Vagina (tissue), 2 donors: Measurements from ENCODE around the gene RHOH. TPM values are rescaled to one million over a fixed set of nuclear protein-coding genes. Genes with fewer than 3 reads are reported as not detected.

Experiments
- DNase-seq, 2 donors: peaks; one replicate each; pipeline ENCODE4 v3.0.0-alpha.2; 2017; ENCODE audit errors: extremely low spot score in 2 of 2
- H3K27ac ChIP-seq: fragments of 200-600 bp; sonication (generic); one replicate; pipeline ENCODE4 v1.5.1; 2019
- H3K27me3 ChIP-seq: fragments of 200-600 bp; sonication (generic); one replicate; pipeline ENCODE4 v1.5.1; 2019
- H3K36me3 ChIP-seq, 2 donors: fragments of 200-600 bp; sonication (generic); one replicate each; pipeline ENCODE4 v1.5.1; 2017 to 2019
- H3K4me1 ChIP-seq: fragments of 200-600 bp; sonication (generic); one replicate; pipeline ENCODE4 v1.5.1; 2019
- H3K4me3 ChIP-seq, 2 donors: fragments of 200-600 bp; sonication (generic); 1 replicate in 1 of 2; 2 replicates in 1 of 2; pipeline ENCODE4 v1.5.1; 2016 to 2019
- H3K9me3 ChIP-seq: fragments of 200-600 bp; sonication (generic); one replicate; pipeline ENCODE4 v1.5.1; 2019
- CTCF ChIP-seq, 3 experiments: fragments of 450-650 bp in 2 of 3; fragments of 200-600 bp in 1 of 3; sonication (generic) in 1 of 3; IDR thresholded peaks; one replicate each; pipeline ENCODE4 v1.5.1; 2017 to 2019; ENCODE audit warnings: antibody characterized with exemption in 3 of 3, mild to moderate bottlenecking in 2 of 3, moderate library complexity in 2 of 3
- POLR2A ChIP-seq, 2 donors: fragments of 450-650 bp; IDR thresholded peaks; one replicate each; pipeline ENCODE4 v1.6.1; 2017; ENCODE audit warnings: antibody characterized with exemption in 2 of 2, mild to moderate bottlenecking in 2 of 2, moderate library complexity in 2 of 2
- POLR2AphosphoS5 ChIP-seq, 2 donors: sonication (generic); formaldehyde crosslinking; IDR thresholded peaks; one replicate each; pipeline ENCODE4 v1.9.0; 2017; ENCODE audit warnings: antibody characterized with exemption in 2 of 2, mild to moderate bottlenecking in 2 of 2, low read depth in 1 of 2; ENCODE audit not compliant: insufficient read depth in 1 of 2
- intact Hi-C: fragments of 100-400 bp; cut with DNase I; formaldehyde crosslinking; loops from one replicate; pipeline ENCODE4 v1.15.1; 2023
- total RNA-seq: library from RNA; depleted of rRNA; stranded (reverse); fragments of >200 nt; gene quantifications from one replicate; pipeline ENCODE4 v1.2.3, GENCODE V29; 2016

The RHOH gene
- total RNA-seq, 1 donor from 2014 or later = 2.9 TPM

GRCh38 chr4:40180356-40180755, 16.5 kb upstream of the RHOH start:
- intact Hi-C loops = no loop called here
- no peak overlapping the region for H3K27ac ChIP-seq
- no peaks in the 10 kb centered on the region for H3K4me1 ChIP-seq
- TF ChIP-seq CTCF (IDR thresholded peaks at IDR 0.05) = no peak
- peak in 1 of 2 donors; percentile 44 for TF ChIP-seq POLR2AphosphoS5 (IDR thresholded peaks at IDR 0.05; ENCODE audit: insufficient read depth in 1 of 2, low read depth in 1 of 2)
- no peak for TF ChIP-seq POLR2A (IDR thresholded peaks at IDR 0.05)
- DNase-seq = no peak
- no peaks in the 10 kb centered on the region for H3K36me3 ChIP-seq
- H3K4me3 ChIP-seq = no peak overlapping the region
- H3K27me3 ChIP-seq = no peaks in the 10 kb centered on the region
- H3K9me3 ChIP-seq = no peaks in the 10 kb centered on the region

- intact Hi-C loops = no loop called here
- DNase-seq = no peak
- Histone ChIP-seq H3K27ac (no peak overlapping the region), H3K36me3 (no peaks in the 10 kb centered on the region), H3K9me3 (no peaks in the 10 kb centered on the region), H3K4me3 (no peak overlapping the region), H3K27me3 (no peaks in the 10 kb centered on the region), H3K4me1 (no peaks in the 10 kb centered on the region)
- TF ChIP-seq CTCF (IDR thresholded peaks at IDR 0.05) (no peak), POLR2A (IDR thresholded peaks at IDR 0.05) (no peak), POLR2AphosphoS5 (IDR thresholded peaks at IDR 0.05; ENCODE audit: insufficient read depth in 1 of 2, low read depth in 1 of 2) (no peak)
Observed at GRCh38 chr4:40182001-40182400, 14.8 kb upstream of the RHOH start.

GRCh38 chr4:40182954-40183353, 13.9 kb upstream of the RHOH start:
- no peak for TF ChIP-seq CTCF (IDR thresholded peaks at IDR 0.05)
- TF ChIP-seq POLR2A (IDR thresholded peaks at IDR 0.05) = no peak
- TF ChIP-seq POLR2AphosphoS5 (IDR thresholded peaks at IDR 0.05; ENCODE audit: insufficient read depth in 1 of 2, low read depth in 1 of 2) = no peak
- no peak for DNase-seq
- Histone ChIP-seq H3K9me3 (no peaks in the 10 kb centered on the region), H3K27me3 (no peaks in the 10 kb centered on the region), H3K4me1 (no peaks in the 10 kb centered on the region), H3K4me3 (no peak overlapping the region), H3K27ac (no peak overlapping the region), H3K36me3 (no peaks in the 10 kb centered on the region)
- intact Hi-C loops = no loop called here

GRCh38 chr4:40183615-40184411, 13.0 kb upstream of the RHOH start:
- TF ChIP-seq CTCF (IDR thresholded peaks at IDR 0.05) (no peak), POLR2AphosphoS5 (IDR thresholded peaks at IDR 0.05; ENCODE audit: insufficient read depth in 1 of 2, low read depth in 1 of 2) (no peak), POLR2A (IDR thresholded peaks at IDR 0.05) (no peak)
- Histone ChIP-seq H3K9me3 (no peaks in the 10 kb centered on the region), H3K4me3 (no peak overlapping the region), H3K27me3 (no peaks in the 10 kb centered on the region), H3K36me3 (no peaks in the 10 kb centered on the region), H3K4me1 (no peaks in the 10 kb centered on the region), H3K27ac (no peak overlapping the region)
- intact Hi-C loops = no loop called here
- no peak for DNase-seq
